Right lobe of liver (tissue), 6 donors: ENCODE measurements around the gene ANKFN1. TPM values are rescaled to one million over a fixed set of nuclear protein-coding genes. Genes with fewer than 3 reads are reported as not detected.

Source experiments
- ATAC-seq, 4 donors: fragments of 200-7000 bp; cut with Tn5 transposase; one replicate each; pipeline ENCODE4 v1.9.1; 2020; ENCODE audit warnings: mild to moderate bottlenecking in 4 of 4, moderate library complexity in 4 of 4
- DNase-seq, 3 donors: peaks; one replicate each; pipeline ENCODE4 v3.0.0-alpha.2; 2020
- H3K27ac ChIP-seq, 3 donors: fragments of 200-600 bp; one replicate each; pipeline ENCODE4 v1.8.0; 2022
- H3K27me3 ChIP-seq, 2 donors: fragments of 200-600 bp; one replicate each; pipeline ENCODE4 v1.8.0; 2022
- H3K36me3 ChIP-seq, 4 donors: fragments of 200-600 bp; sonication (generic) in 1 of 4; one replicate each; pipeline versions ENCODE4 v1.5.1 to v1.8.0; 2017 to 2022; ENCODE audit warnings: control low read depth in 1 of 4
- H3K4me1 ChIP-seq, 4 donors: fragments of 200-600 bp; sonication (generic) in 1 of 4; one replicate each; pipeline versions ENCODE4 v1.5.1 to v1.8.0; 2017 to 2022; ENCODE audit warnings: control low read depth in 1 of 4
- H3K4me3 ChIP-seq, 3 donors: fragments of 200-600 bp; one replicate each; pipeline ENCODE4 v1.8.0; 2022
- H3K9me3 ChIP-seq, 4 donors: fragments of 200-600 bp; sonication (generic) in 1 of 4; one replicate each; pipeline versions ENCODE4 v1.5.1 to v1.8.0; 2017 to 2022; ENCODE audit warnings: control low read depth in 1 of 4
- POLR2A ChIP-seq: fragments of 450-650 bp; IDR thresholded peaks from one replicate; pipeline ENCODE4 v1.6.1; 2017; ENCODE audit warnings: antibody characterized with exemption, mild to moderate bottlenecking
- WGBS: methylation state at CpG from one replicate; pipeline ENCODE4 v1.1.6; 2018; ENCODE audit warnings: low coverage, low lambda C conversion rate; ENCODE audit not compliant: insufficient coverage; ENCODE audit errors: missing lambda C conversion rate; 5-methylcytosine and 5-hydroxymethylcytosine counted together
- intact Hi-C, 2 donors: fragments of 100-400 bp; cut with DNase I; formaldehyde crosslinking; loops; one replicate each; pipeline versions ENCODE4 v1.11.2 to v1.14.1; 2022
- total RNA-seq, 6 experiments: library from RNA; depleted of rRNA in 2 of 6; stranded (reverse); fragments of >200 nt in 2 of 6; fragmentation: NEBNext Ultra II Directional in 3 of 6; extraction: Animal tissue kit (Norgen Biotek cat#: 25700) in 3 of 6; gene quantifications; one replicate each; pipeline versions ENCODE4 v1.1.0 to v1.2.4, GENCODE V29; 2016 to 2023
- TF ChIP-seq, protein P1 (sequence below), 4 donors: fragments of 200-600 bp in 3 of 4; fragments of 450-650 bp in 1 of 4; IDR thresholded peaks; one replicate each; pipeline versions ENCODE4 v1.5.1 to v1.8.0; 2016 to 2022; ENCODE audit warnings: antibody characterized with exemption in 4 of 4, mild to moderate bottlenecking in 2 of 4
- donor health status: DM: no; HTN: yes; CAD: no.
- donor health status: DM: no; HTN: no; CAD: no.
- donor health status: DM: no; HTN: no; CAD: no.
- donor health status: DM: no; HTN: yes; CAD: no.
- donor health status: DM: no; HTN: yes; CAD: no.

Gene ANKFN1
- total RNA-seq, 6 experiments from 2014 or later, result 0.11 TPM; not detected in 5

DNA sequence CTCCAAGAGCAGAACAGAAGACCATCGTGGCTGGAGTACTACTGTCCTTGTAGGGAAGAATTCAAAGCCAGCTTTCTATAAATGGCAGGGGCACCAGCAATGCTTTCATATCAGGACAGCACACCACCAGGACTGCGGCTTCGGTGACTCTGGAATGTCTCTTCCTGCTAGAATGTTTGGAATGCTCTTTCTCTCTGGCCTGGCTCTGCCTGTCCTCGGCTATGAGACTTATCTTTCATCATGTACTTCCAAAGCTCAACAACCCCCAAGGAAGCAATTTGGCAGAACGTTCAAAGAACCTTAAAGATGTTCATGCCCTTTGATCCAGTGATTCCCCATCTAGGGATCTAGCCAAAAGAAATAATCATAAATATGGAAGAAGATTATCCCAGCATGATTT is 387.6 kb downstream of the ANKFN1 start:
- 4% methylated on average over 5 of the region's 5 CpGs for WGBS
- TF ChIP-seq, protein P1, sequence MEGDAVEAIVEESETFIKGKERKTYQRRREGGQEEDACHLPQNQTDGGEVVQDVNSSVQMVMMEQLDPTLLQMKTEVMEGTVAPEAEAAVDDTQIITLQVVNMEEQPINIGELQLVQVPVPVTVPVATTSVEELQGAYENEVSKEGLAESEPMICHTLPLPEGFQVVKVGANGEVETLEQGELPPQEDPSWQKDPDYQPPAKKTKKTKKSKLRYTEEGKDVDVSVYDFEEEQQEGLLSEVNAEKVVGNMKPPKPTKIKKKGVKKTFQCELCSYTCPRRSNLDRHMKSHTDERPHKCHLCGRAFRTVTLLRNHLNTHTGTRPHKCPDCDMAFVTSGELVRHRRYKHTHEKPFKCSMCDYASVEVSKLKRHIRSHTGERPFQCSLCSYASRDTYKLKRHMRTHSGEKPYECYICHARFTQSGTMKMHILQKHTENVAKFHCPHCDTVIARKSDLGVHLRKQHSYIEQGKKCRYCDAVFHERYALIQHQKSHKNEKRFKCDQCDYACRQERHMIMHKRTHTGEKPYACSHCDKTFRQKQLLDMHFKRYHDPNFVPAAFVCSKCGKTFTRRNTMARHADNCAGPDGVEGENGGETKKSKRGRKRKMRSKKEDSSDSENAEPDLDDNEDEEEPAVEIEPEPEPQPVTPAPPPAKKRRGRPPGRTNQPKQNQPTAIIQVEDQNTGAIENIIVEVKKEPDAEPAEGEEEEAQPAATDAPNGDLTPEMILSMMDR (IDR thresholded peaks at IDR 0.05), result no peak
- H3K27me3 ChIP-seq, result no peaks in the 10 kb centered on the region
- ATAC-seq (no peak), DNase-seq (no peak)
- H3K4me3 ChIP-seq, result no peak overlapping the region
- H3K36me3 ChIP-seq, result no peaks in the 10 kb centered on the region
- H3K27ac ChIP-seq, result no peak overlapping the region
- no peaks in the 10 kb centered on the region for H3K4me1 ChIP-seq
- intact Hi-C loops, result no loop called here
- no peaks in the 10 kb centered on the region for H3K9me3 ChIP-seq

DNA sequence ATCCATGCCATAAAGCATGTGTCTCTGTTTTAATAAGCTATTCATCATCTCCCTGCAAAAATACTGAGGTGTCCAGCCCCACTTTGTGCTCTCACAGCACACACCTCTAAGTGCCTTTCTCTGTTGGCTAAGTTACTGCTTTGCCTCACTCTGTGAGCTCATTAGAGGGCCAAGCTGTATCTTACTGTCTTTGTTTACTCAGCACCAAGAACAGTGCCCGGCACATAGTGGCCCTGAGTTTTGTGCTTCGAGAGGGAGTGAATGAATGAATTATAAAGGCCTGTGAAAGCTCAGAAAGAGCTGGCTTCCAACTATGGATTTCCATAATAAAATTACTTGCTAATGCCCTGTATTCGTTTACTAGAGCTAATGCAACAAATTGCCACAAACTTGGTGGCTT is 390.0 kb downstream of the ANKFN1 start:
- Histone ChIP-seq H3K4me1 (no peaks in the 10 kb centered on the region), H3K36me3 (no peaks in the 10 kb centered on the region), H3K9me3 (no peaks in the 10 kb centered on the region), H3K27ac (no peak overlapping the region), H3K4me3 (no peak overlapping the region), H3K27me3 (no peaks in the 10 kb centered on the region)
- 40% methylated on average over 3 of the region's 3 CpGs for WGBS
- intact Hi-C loops, result no loop called here
- DNase-seq (no peak), ATAC-seq (no peak)
- no peak for TF ChIP-seq POLR2A
- TF ChIP-seq, protein P1 (IDR thresholded peaks at IDR 0.05), result no peak

DNA sequence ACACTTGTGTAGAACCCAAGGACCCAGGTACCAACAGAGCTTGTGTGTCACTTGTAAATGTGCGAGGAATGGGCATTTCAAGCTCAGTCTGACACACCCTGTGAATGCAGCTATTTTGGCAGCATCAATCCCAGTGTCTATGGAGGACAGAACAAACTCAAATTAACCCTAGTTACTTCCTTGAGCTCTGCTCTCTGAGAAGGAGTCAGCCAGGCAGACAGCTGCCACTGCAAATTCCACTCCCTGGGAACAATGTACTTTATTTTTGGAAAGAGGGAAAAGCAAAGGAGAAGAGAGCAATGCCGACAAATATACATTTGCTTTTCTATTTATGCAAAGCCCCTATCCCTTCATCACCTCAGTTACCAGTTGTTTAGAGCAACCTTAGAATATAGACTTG is 391.8 kb downstream of the ANKFN1 start:
- intact Hi-C loops, result no loop called here
- WGBS, result 26% methylated on average over 2 of the region's 2 CpGs
- no peak overlapping the region for H3K4me3 ChIP-seq
- H3K27me3 ChIP-seq, result no peaks in the 10 kb centered on the region
- ATAC-seq (no peak), DNase-seq (no peak)
- H3K4me1 ChIP-seq, result no peaks in the 10 kb centered on the region
- no peaks in the 10 kb centered on the region for H3K36me3 ChIP-seq
- no peak overlapping the region for H3K27ac ChIP-seq
- H3K9me3 ChIP-seq, result no peaks in the 10 kb centered on the region
- TF ChIP-seq, protein P1 (IDR thresholded peaks at IDR 0.05), result no peak
- TF ChIP-seq POLR2A, result no peak

DNA sequence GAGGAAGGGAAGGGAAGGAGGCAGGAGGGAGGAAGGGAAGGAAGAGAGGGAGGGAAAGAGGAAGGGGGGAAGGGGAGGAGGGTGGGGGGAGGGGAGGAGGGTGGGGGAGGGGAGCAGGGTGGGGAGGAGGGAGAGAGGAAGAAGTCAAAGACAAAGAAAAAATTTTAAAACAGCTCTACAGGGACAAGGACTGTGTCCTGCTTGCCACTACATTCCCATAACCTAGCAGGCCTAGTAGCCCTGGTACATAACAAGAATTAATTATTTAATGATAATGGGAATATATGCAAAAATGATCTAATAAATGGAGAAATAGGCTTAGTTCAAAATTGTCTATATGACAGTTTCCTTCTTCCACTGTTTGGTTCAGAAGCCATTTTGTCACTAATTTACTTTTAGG is 392.7 kb downstream of the ANKFN1 start:
- ATAC-seq (no peak), DNase-seq (no peak)
- TF ChIP-seq, protein P1 (IDR thresholded peaks at IDR 0.05), result no peak
- TF ChIP-seq POLR2A, result no peak
- Histone ChIP-seq H3K4me3 (no peak overlapping the region), H3K9me3 (no peaks in the 10 kb centered on the region), H3K4me1 (no peaks in the 10 kb centered on the region), H3K27ac (no peak overlapping the region), H3K36me3 (no peaks in the 10 kb centered on the region), H3K27me3 (no peaks in the 10 kb centered on the region)
- intact Hi-C loops, result no loop called here

DNA sequence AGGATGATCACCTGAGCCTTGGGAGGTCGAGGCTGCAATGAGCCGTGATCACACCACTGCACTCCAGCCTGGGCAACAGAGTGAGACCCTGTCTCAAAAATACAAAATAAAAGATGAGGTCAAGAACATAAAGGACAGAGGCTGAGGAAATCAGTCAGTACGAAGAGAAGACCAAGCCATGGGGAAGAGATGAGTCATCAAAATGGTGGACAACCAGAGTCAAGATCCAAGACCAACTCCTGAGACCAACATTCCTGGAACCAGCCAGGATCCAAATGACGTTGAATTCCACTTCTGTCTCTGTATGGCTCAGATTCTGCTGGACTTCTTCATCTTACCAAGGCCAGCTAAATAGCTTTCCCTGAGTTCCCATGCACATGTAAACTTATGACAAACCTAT is 395.4 kb downstream of the ANKFN1 start:
- no peaks in the 10 kb centered on the region for H3K36me3 ChIP-seq
- H3K27me3 ChIP-seq, result no peaks in the 10 kb centered on the region
- ATAC-seq (no peak), DNase-seq (no peak)
- intact Hi-C loops, result no loop called here
- 61% methylated on average over 4 of the region's 4 CpGs for WGBS
- H3K27ac ChIP-seq, result no peak overlapping the region
- H3K4me1 ChIP-seq, result no peaks in the 10 kb centered on the region
- no peaks in the 10 kb centered on the region for H3K9me3 ChIP-seq
- TF ChIP-seq, protein P1 (IDR thresholded peaks at IDR 0.05), result no peak
- no peak for TF ChIP-seq POLR2A
- no peak overlapping the region for H3K4me3 ChIP-seq
